RWPE2 (cell line): ENCODE results near the gene ACAN.

Experiments
- ATAC-seq: fragments of 200-7000 bp; cut with Tn5 transposase; 3 replicates; pipeline ENCODE4 v1.9.1; 2021; ENCODE audit warnings: low read depth
- DNase-seq: peaks from one replicate; pipeline ENCODE4 v3.0.0-alpha.2; 2020; ENCODE audit warnings: low spot score
- H3K27ac ChIP-seq: fragments of 450-650 bp; 2 replicates; pipeline ENCODE4 v1.5.1; 2017; ENCODE audit warnings: mild to moderate bottlenecking; ENCODE audit not compliant: poor library complexity, severe bottlenecking
- H3K27me3 ChIP-seq: fragments of 250-450 bp; sonication (Bioruptor Pico); 2 replicates; pipeline ENCODE4 v1.5.1; 2021; ENCODE audit warnings: mild to moderate bottlenecking, moderate library complexity; ENCODE audit not compliant: insufficient read depth, poor library complexity, severe bottlenecking
- H3K36me3 ChIP-seq: fragments of 250-450 bp; sonication (Bioruptor Pico); 2 replicates; pipeline ENCODE4 v1.5.1; 2020; ENCODE audit warnings: low read depth, mild to moderate bottlenecking, moderate library complexity
- H3K4me1 ChIP-seq: fragments of 250-450 bp; sonication (Bioruptor Pico); 2 replicates; pipeline ENCODE4 v1.5.1; 2021; ENCODE audit warnings: mild to moderate bottlenecking, moderate library complexity; ENCODE audit not compliant: insufficient read depth, poor library complexity, severe bottlenecking
- H3K4me3 ChIP-seq: fragments of 250-450 bp; sonication (Bioruptor Pico); 2 replicates; pipeline ENCODE4 v1.5.1; 2021; ENCODE audit warnings: mild to moderate bottlenecking, moderate library complexity; ENCODE audit not compliant: severe bottlenecking
- H3K9me3 ChIP-seq: fragments of 250-450 bp; sonication (Bioruptor Pico); 2 replicates; pipeline ENCODE4 v1.5.1; 2021; ENCODE audit warnings: mild to moderate bottlenecking, moderate library complexity; ENCODE audit not compliant: severe bottlenecking
- CTCF ChIP-seq: fragments of 450-650 bp; IDR thresholded peaks from one replicate; pipeline ENCODE4 v1.5.1; 2017; ENCODE audit warnings: mild to moderate bottlenecking, moderate library complexity; ENCODE audit not compliant: poor library complexity, severe bottlenecking

Gene ACAN

GRCh38 chr15:88902221-88902835, 99.1 kb downstream of the ACAN start:
- Histone ChIP-seq H3K4me1 (no peaks in the 10 kb centered on the region), H3K9me3 (no peaks in the 10 kb centered on the region), H3K27me3 (no peaks in the 10 kb centered on the region), H3K27ac (no peak overlapping the region), H3K36me3 (peaks cover 56% of the 10 kb centered on the region), H3K4me3 (no peak overlapping the region)
- peak; percentile 61 for DNase-seq
- TF ChIP-seq CTCF = no peak
- ATAC-seq = no peak

DNA sequence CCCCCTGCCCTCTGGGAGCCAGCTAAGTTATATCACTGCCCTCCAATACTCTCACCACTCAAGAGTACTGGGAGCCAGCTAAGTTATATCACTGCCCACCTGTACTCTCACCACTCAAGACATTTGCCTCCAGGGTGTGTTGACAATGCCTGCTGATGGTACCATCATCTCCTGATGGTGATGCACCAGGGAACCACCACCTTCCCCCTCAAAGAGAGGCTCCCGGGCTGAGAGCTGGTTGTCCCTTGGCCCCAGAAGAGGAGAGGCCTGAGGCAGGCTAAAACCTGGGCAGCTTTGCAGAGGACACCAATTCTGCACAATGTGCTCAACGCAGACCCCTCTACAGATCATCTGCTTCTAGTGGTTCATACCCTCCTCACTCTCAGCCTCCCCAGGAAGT, 99.6 kb downstream of the ACAN start:
- Histone ChIP-seq H3K9me3 (no peaks in the 10 kb centered on the region), H3K4me1 (no peaks in the 10 kb centered on the region), H3K36me3 (peaks cover 56% of the 10 kb centered on the region), H3K27me3 (no peaks in the 10 kb centered on the region), H3K4me3 (no peak overlapping the region), H3K27ac (no peak overlapping the region)
- DNase-seq (no peak), ATAC-seq (no peak)
- TF ChIP-seq CTCF = no peak

GRCh38 chr15:88904257-88904623, 101.0 kb downstream of the ACAN start:
- DNase-seq (peak; percentile 61), ATAC-seq (no peak)
- Histone ChIP-seq H3K4me3 (no peak overlapping the region), H3K4me1 (no peaks in the 10 kb centered on the region), H3K9me3 (no peaks in the 10 kb centered on the region), H3K36me3 (peaks cover 60% of the 10 kb centered on the region), H3K27ac (no peak overlapping the region), H3K27me3 (no peaks in the 10 kb centered on the region)
- TF ChIP-seq CTCF = no peak

GRCh38 chr15:88904624-88905327, 101.5 kb downstream of the ACAN start:
- TF ChIP-seq CTCF = peak; percentile 100
- H3K9me3 ChIP-seq = no peaks in the 10 kb centered on the region
- peak; percentile 75 for ATAC-seq
- DNase-seq = peak; percentile 74
- H3K27ac ChIP-seq = peak overlapping the region; percentile 1
- peaks cover 65% of the 10 kb centered on the region for H3K36me3 ChIP-seq
- H3K4me3 ChIP-seq = no peak overlapping the region
- H3K4me1 ChIP-seq = no peaks in the 10 kb centered on the region
- H3K27me3 ChIP-seq = no peaks in the 10 kb centered on the region

DNA sequence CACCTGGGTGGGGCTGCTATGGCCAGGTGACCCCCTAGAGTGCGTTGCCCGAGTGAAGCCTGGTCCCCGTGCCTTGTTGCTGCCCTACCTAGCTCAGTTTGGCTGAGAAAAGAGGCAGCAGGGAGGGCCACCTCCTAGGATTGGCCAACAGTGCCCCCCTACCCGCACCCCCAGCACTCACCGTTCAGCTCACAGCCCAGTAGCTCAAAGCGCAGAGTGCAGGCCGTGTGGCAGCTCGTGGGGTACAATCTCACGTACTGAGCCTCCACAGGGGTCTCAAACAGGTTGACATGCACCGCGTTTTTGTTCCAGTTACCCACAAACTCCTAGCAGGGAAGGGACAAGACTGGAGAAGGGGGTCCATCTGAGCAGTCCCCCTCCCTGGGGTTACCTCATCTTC, 102.3 kb downstream of the ACAN start:
- Histone ChIP-seq H3K4me1 (no peaks in the 10 kb centered on the region), H3K27me3 (no peaks in the 10 kb centered on the region), H3K27ac (no peak overlapping the region), H3K4me3 (no peak overlapping the region), H3K36me3 (peaks cover 73% of the 10 kb centered on the region), H3K9me3 (no peaks in the 10 kb centered on the region)
- DNase-seq = no peak
- TF ChIP-seq CTCF = no peak
- ATAC-seq = no peak
